NCI-H524 (cell line): ENCODE measurements around the gene USP25.
A peak's percentile ranks its signal among the peaks of the same experiment; 100 is the strongest.

ENCODE experiments used
- DNase-seq, 2 experiments: peaks; one replicate each; lab custom pipeline; 2025; lab: John Stamatoyannopoulos, UW

The USP25 gene

DNA sequence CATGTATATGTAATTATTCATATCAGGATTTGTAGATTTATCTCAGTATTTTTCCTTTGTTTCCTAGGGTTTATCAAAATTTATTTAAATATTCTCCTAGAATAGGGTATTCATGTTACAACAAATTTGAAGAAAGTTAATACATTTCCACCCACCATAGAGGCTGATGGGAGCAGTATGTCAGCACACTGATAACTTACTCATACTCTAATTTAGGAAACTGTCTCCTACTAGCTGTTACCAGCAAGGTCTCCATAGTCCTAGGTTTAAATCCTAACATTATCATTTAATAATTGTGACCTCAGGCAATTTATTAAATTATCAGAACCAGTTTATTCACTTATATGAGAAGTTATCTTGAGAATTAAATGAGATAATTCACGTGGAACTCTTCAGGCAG, 127.0 kb downstream of the USP25 start:
- no peak for DNase-seq

DNA sequence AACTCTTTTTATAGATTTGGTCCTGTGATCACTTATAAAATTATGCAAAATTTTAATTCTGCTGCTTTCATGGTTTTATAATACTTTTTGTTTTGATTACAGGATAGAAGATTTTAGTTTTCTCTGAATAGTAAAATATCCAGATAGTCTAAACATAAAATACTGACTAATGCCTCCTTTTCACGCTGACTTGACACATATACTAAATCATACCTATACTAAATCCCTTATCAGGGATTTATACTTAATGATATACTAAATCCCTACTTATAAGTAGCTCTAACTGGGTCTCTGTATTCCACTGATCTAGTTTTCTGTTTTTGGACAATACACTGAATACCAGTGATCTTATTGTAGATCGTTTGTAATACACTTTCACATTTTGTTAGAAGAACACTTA, 128.0 kb downstream of the USP25 start:
- no peak for DNase-seq

DNA sequence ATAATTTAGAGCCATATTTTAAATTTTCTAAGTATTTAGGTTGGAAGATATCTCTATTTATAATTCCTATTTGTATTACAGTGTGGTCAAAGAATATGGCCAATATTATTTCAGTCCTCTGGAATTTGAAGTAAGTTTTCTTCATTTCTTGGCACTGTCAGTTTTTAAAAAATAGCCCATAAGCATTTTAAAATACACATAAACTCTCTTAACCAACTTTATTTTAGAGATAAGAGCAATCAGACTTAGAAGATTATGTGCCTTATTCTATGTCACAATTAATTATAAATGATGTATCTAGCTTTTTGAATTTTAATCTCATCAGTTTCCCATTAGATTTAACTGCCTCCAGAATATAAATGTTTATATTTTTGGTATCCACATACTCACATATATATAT, 130.8 kb downstream of the USP25 start:
- no peak for DNase-seq

DNA sequence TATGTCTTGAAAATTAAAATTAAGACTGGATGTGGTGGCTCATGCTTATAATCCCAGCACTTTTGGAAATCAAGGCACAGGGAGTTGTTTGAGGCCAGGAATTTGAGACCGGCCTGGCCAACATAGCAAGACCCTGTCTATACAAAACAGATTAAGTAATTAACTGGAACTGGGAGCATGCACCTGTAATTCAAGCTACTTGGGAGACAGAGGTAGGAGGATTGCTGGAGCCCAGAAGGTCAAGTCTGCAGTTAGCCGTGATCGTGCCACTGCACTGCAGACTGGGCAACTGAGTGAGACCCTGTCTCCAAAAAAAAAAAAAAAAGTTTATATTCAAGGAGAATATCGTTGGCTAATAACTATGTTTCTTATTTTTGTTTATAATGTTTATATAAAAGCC, 139.2 kb downstream of the USP25 start:
- DNase-seq = no peak

DNA sequence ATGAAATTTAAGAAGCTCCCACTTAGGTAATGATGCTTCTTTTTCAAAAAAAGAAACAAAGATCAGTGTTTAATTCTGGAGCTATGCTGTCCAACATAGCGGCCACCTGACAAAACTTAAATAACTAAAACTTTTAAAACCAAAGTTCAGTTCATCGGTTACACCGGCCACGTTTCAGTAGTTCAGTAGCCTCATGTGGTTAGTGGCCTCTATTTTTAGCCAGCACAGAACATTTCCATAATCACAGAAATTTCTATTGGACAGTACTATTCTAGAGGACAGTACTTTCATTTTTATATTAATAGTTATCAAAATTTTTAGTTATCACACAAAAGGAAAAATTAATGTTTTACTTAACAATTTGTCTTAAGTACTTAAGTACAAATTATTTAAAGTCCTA, 141.0 kb downstream of the USP25 start:
- no peak for DNase-seq

DNA sequence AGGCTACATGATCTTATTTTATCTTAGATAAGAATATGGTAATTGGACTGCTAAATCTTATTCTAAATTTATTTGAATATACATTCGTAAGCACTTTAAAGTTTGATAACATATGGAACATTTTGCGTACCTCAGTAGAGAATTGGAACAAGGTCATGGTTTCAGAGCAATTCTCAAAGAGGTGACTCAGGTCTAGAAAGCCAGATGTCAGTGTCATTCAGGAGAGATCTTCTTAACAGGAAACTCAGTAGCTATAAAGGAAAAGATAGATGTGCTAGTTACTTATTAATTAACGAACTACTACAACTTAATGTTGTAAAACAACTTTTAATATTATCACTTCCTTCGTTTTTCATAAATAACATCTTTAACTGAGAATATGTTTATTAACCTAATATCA, 142.5 kb downstream of the USP25 start:
- DNase-seq = no peak

DNA sequence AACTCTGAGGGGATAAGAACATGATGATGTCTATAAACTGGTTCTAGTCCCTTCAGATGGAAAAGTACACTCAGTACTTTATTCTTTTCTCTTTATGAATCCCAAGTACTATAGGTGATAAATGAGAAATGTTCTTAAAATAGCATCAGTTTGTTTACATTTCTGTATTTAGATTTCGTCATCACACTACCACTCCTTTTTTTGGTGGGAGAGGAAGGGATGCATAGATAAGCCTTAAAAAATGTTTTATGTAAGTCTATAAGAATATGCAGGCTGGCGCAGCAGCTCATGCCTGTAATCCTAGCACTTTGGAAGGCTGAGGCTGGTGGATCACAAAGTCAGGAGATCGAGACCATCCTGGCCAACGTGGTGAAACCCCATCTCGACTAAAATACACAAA, 144.8 kb downstream of the USP25 start:
- no peak for DNase-seq

DNA sequence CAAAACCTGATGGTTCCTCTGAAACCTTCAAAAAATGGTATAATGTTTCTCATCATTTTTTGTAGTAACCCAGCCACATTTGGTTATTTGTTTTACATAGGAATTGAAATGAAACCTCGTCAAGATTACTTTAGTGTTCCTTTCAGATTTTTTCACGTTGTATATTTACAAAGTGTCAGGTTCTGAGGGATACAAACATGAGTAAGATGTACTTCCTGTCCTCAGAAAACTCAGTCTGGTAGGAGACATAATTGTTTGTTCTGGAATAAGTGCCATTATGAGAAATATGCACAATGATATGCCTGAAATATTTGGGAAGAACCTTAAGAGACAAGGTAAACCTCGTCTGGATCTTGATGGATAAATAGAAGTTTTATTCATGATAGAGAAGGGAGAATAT, 145.5 kb downstream of the USP25 start:
- DNase-seq = no peak

DNA sequence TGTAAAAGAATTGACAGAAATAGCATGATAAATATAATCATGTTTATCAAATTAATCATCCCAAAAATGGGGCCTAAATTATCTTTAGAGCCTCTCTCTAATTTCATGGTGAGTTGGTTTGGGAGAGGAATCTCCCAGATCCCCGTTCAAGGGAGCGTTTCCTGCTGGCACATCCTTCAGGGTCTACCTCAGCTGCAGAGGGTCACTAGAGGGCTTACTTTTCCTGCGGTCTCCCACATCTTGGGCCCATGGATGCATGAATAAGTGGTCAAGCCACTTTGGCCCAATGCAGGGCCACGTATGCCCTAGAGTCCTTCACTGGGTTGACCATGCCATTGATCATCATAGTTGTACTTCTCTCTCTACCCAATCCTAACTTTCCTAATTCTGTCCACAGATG, 164.1 kb downstream of the USP25 start:
- DNase-seq = no peak

DNA sequence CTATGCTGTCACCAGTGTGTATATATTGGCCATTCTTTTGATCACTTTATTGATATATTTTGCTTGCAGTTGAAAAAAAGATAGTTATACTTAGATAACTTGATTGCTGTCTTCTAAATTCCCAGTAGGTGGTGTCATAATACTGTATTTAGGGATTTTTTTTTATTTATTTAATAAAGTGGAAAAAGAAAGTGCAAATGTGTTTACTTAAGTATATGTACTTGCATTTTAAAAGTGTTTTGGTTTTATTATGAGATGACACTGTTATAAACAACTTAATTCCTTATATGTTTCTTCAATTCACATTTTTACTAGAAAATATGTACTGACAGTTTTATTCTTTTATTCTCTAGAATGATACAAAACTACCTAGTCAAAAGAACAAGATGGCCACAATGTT, 164.8 kb downstream of the USP25 start:
- DNase-seq = peak in 1 of 2 experiments; percentile 14

DNA sequence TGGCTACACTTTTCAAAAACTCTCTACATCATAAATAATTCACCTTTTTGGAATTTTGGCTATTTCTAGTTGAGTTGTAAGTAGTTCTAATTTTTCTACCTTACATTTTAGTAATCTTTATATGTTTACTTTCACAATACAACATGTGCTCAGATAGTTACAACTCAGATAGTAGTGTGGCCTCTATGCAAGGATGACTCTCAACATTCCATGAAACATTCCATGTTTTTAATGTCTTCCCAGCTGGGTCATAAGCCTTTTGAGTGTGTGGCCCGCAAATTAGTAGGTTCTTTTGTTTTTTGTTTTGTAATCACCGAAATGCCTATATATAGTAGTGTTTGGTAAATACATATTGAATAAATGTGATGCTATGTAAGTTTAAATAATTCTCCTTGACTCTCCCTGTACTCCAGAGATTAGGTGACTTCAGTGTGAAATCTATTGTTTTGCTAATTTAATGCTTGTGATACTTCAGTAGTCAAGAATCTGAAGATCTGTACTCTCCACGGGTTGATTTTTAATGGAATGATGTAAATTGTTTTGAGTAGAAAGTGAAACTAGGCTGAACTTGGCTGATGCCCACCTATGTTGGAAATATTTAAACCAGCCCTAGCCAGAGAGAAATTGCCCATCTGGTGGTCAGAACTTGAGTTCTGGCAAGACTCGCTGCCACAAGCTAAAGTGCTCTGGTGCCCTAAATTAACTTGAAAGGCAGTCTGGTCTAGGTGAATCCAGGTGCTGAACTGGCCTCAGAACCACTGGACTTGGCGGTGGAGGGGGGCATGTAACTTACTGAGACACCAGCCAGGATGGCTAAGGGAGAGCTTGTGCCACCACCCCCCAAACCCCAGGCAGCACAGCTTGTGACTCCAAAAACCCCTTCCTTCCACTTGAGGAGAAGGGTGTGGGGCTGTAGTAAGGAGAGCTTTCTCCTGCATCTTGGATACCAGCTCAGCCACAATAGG, 165.6 kb downstream of the USP25 start:
- no peak for DNase-seq

DNA sequence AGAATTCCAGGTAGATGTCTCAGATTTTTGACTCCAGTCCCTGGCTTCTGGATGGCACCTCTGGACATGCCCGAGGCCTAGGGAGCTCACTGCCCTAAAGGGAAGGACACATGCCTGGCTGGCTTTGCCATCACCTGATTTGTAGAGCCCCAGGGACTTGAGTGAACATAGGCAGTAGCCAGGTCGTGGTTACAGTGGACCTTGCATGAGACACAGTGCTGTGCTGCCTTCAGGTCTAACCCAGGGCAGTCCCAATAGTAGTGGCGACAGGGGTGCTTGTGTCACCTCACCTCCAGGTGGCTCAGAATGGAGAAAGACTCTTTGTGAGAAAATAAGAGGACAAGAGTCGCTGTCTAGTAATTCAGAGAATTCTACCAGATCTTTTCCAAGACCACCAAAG, 166.7 kb downstream of the USP25 start:
- DNase-seq = no peak

DNA sequence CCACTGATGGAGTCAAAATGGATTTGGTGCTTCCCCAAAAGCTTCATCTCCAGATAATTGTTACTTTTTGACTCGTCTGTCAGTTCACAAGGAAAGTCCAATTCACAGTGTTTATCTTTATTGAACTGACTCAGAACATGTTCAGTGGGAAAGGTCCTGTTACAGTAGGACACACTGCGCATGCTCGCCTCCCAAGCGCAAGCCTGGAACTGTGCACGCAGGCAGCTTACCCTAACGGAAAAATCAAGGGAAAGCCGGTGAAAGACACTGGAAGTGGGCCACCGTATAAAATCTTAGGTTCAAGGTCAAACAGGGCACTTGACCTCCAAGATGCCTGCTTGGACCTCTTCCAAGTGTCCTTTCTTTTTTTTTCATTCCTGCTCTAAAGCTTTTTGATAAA, 174.6 kb downstream of the USP25 start:
- DNase-seq = no peak

DNA sequence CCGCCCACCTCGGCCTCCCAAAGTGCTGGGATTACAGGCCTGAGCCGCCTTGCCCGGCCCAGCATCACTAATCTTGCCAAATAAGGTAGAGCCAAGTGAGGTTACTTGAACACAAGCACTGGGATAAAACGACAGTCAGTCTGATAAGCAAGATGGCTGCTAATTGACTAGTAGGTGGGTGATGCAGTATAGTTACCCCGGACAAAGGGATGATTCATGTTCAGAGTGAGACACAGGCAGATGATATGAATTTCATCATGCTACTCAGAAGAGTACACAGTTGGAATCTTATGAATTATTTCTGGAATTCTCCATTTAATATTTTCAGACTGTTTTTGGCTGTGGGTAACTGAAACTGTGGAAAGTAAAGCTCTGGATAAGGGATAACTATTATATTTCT, 178.4 kb downstream of the USP25 start:
- no peak for DNase-seq

DNA sequence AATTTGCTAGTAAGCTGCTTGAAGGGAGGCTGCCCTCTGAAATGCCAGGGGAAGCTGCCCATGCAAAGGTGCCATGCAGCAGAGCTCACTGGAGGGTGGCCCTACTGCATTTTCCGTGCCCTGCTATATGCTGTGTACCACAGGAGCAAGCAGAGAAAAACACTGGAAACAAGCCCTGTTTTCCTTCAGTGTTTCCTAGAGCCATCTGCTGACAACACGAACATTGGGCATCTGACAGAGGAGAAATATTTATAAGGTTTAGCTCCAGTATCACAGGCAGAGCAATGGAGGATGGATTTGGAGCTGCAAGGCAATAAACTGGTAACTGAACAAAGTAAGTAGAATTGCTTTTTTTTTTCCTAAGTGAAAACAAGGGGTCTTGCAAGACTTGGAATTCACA, 198.4 kb downstream of the USP25 start:
- DNase-seq = no peak

DNA sequence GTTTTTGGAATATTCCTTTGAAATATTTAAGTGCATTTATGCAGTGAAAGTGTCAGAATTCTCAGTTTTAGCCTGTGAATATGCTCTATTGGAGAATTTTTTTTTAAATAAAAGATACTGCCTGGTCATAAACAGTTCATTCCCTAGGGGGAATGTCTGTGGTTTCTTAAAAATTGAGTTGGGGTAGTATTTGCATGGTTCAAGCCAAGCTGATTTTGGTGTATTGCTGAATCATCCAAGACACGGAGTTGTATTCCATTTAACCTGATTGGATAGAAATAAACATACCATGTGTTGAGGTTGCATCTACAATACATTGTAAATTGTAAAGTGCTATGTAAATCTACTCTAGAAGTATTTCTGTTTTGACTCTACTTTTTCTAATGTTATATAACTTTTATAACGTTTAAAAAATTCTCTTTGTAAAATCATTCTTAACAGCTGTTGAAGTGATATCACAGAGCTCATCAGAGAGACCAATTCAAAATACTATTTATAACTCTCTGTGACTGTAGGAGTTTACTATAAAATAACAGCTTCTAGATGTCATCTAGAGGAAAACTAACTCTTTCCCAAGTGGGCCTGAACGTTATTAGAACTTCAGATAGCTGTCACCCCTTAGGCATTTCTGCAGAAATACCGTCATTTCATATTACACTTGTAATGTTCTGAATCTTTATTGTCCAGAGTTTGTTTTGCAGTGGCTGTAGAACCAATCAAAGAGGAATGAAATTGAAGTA, 199.1 kb downstream of the USP25 start:
- DNase-seq = no peak

DNA sequence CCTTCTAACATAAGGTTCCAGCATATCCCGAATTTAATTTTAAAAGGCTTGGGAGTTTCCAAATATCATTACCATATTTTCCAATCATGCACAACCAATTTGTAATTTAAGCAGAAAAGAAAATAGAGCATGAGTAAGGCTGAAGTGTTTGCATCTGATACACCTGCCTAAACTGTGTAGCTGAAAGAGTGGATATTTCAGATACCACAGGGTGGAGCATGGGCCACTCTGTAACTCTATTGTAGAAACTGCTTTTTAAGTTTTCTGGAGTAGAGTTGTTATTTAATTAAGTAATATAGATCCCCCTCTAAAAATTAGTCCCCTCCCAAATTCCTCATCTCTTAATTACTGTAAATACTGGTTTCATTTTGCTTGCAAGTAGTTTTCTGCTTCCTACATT, 199.8 kb downstream of the USP25 start:
- DNase-seq = no peak
